Measurements from ENCODE around the gene ANKUB1. TPM values are rescaled to one million over a fixed set of nuclear protein-coding genes. Genes with fewer than 3 reads are reported as not detected.

ANKUB1 gene
- total RNA-seq, 1 experiment from 2014 or later = not detected

- no peak for TF ChIP-seq CTCF (IDR thresholded peaks at IDR 0.05; ENCODE audit: insufficient read depth in 1 of 2, low read depth in 1 of 2, low read length in 1 of 2, severe bottlenecking in 1 of 2, unreplicated experiment in 1 of 2)
- peaks cover 32% of the 10 kb centered on the region for H3K4me1 ChIP-seq
- no peak overlapping the region for H3K27ac Mint-ChIP-seq (ENCODE audit: unreplicated experiment)
- ChIA-PET POLR2A (no interaction called here), CTCF (interaction anchor here (1.1 kb wide), 1 partner anchor 10 kb away, joined by 3 read pairs; no protein-coding TSS in a partner anchor)
- H3K4me1 Mint-ChIP-seq (ENCODE audit: low read depth, unreplicated experiment) = peaks cover 40% of the 10 kb centered on the region
- H3K4me3 ChIP-seq (ENCODE audit: low read depth, low read length) = no peak overlapping the region
- BruUV-seq (replicated peaks) = no TSS peak
- H3K4me3 Mint-ChIP-seq (ENCODE audit: unreplicated experiment) = no peak overlapping the region
- H3K9me3 ChIP-seq = no peaks in the 10 kb centered on the region
- no peaks in the 10 kb centered on the region for H3K36me3 Mint-ChIP-seq (ENCODE audit: insufficient read depth, unreplicated experiment)
- H3K27me3 ChIP-seq (replicated peaks; ENCODE audit: control insufficient read depth, insufficient read depth, low read length) = no peaks in the 10 kb centered on the region
- H3K36me3 ChIP-seq (ENCODE audit: control insufficient read depth, insufficient read depth, low read length) = no peaks in the 10 kb centered on the region
- intact Hi-C loops (cut with micrococcal nuclease; ENCODE audit: unreplicated experiment) = no loop called here
- no peaks in the 10 kb centered on the region for H3K27me3 Mint-ChIP-seq (ENCODE audit: insufficient read depth, unreplicated experiment)
- DNase-seq = no peak
- H3K9me3 Mint-ChIP-seq (ENCODE audit: unreplicated experiment) = peaks cover 9% of the 10 kb centered on the region
Observed at GRCh38 chr3:149781741-149782140, 10.6 kb downstream of the ANKUB1 start.

GRCh38 chr3:149781211-149781610, 11.1 kb downstream of the ANKUB1 start:
- H3K9me3 Mint-ChIP-seq (ENCODE audit: unreplicated experiment) = peaks cover 9% of the 10 kb centered on the region
- H3K27ac Mint-ChIP-seq (ENCODE audit: unreplicated experiment) = no peak overlapping the region
- intact Hi-C loops (cut with micrococcal nuclease; ENCODE audit: unreplicated experiment) = no loop called here
- no TSS peak for BruUV-seq (replicated peaks)
- H3K27me3 Mint-ChIP-seq (ENCODE audit: insufficient read depth, unreplicated experiment) = no peaks in the 10 kb centered on the region
- Histone ChIP-seq H3K36me3 (ENCODE audit: control insufficient read depth, insufficient read depth, low read length) (no peaks in the 10 kb centered on the region), H3K4me1 (peaks cover 35% of the 10 kb centered on the region), H3K9me3 (no peaks in the 10 kb centered on the region), H3K4me3 (ENCODE audit: low read depth, low read length) (no peak overlapping the region), H3K27me3 (replicated peaks; ENCODE audit: control insufficient read depth, insufficient read depth, low read length) (no peaks in the 10 kb centered on the region)
- H3K36me3 Mint-ChIP-seq (ENCODE audit: insufficient read depth, unreplicated experiment) = no peaks in the 10 kb centered on the region
- H3K4me3 Mint-ChIP-seq (ENCODE audit: unreplicated experiment) = no peak overlapping the region
- ChIA-PET CTCF (no interaction called here), POLR2A (no interaction called here)
- DNase-seq = no peak
- TF ChIP-seq CTCF (IDR thresholded peaks at IDR 0.05; ENCODE audit: insufficient read depth in 1 of 2, low read depth in 1 of 2, low read length in 1 of 2, severe bottlenecking in 1 of 2, unreplicated experiment in 1 of 2) = no peak
- peaks cover 42% of the 10 kb centered on the region for H3K4me1 Mint-ChIP-seq (ENCODE audit: low read depth, unreplicated experiment)

- Histone ChIP-seq H3K36me3 (ENCODE audit: control insufficient read depth, insufficient read depth, low read length) (no peaks in the 10 kb centered on the region), H3K9me3 (no peaks in the 10 kb centered on the region), H3K4me3 (ENCODE audit: low read depth, low read length) (no peak overlapping the region), H3K27me3 (replicated peaks; ENCODE audit: control insufficient read depth, insufficient read depth, low read length) (no peaks in the 10 kb centered on the region), H3K4me1 (peaks cover 22% of the 10 kb centered on the region)
- ChIA-PET POLR2A (no interaction called here), CTCF (interaction anchor here (0.8 to 1.2 kb wide), 2 partner anchors 12 to 30 kb away, joined by 3 read pairs; no protein-coding TSS in a partner anchor)
- Mint-ChIP-seq H3K9me3 (ENCODE audit: unreplicated experiment) (peaks cover 9% of the 10 kb centered on the region), H3K27me3 (ENCODE audit: insufficient read depth, unreplicated experiment) (no peaks in the 10 kb centered on the region), H3K27ac (ENCODE audit: unreplicated experiment) (no peak overlapping the region), H3K4me1 (ENCODE audit: low read depth, unreplicated experiment) (peaks cover 37% of the 10 kb centered on the region), H3K36me3 (ENCODE audit: insufficient read depth, unreplicated experiment) (no peaks in the 10 kb centered on the region), H3K4me3 (ENCODE audit: unreplicated experiment) (no peak overlapping the region)
- intact Hi-C loops (cut with micrococcal nuclease; ENCODE audit: unreplicated experiment) = no loop called here
- no peak for TF ChIP-seq CTCF (IDR thresholded peaks at IDR 0.05; ENCODE audit: insufficient read depth in 1 of 2, low read depth in 1 of 2, low read length in 1 of 2, severe bottlenecking in 1 of 2, unreplicated experiment in 1 of 2)
- BruUV-seq (replicated peaks) = no TSS peak
- no peak for DNase-seq
Observed at GRCh38 chr3:149777414-149778214, 14.7 kb downstream of the ANKUB1 start.

All from Caco-2 (cell line).